NCI-H510A (cell line): ENCODE results near the gene BORCS5.
A peak's percentile ranks its signal among the peaks of the same experiment; 100 is the strongest.
"Not testable (repeated sequence)": the region's sequence is repeated elsewhere in the genome, so short reads cannot be mapped to it uniquely, and the experiment has no call there.

ENCODE experiments used
- DNase-seq: peaks from one replicate; lab custom pipeline; 2025; lab: John Stamatoyannopoulos, UW

The BORCS5 gene

DNA sequence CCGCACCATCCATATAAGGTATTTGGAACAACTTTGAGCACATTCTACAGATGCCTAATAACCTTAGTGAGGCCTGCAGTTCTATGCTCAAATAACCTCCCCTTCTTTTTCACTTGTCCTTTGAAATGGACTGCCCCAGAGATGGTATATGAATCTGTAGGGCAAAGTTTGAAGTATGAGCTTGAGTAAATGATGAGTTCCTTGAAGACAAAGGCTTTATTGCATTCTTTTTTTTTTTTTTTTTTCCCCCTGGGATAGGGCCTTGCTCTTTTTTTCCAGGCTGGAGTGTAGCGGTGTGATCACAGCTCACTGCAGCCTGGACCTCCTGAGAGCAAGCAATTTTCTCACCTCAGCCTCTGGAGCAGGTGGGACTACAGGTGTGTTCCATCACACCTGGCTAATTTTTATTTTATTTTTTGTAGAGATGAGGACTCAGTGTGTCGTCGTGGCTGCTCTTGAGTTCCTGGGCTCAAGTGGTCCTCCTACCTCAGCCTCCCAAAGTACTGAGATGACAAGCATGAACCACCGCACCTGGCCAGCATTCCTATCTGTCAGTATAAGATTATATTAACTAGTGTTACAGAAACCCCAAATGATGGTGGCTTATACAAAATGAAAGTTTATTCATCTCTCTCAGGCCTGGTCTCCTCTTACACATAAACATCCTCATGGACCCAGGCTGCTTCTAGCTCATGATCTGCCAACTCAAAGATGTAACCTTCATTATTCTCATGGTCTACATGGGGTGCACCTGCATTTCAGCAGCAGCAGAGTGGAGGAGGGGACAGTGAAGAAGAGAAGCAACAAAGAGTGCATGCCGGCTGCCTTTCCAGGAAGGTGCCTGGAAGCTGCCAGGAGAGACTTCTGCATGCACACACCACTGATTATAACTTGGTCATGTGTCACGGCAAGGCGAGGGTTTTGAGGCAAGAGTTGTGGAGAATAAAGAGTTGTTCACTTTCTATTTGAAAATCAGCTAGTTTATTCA lies 104.4 kb downstream of the BORCS5 start:
- DNase-seq = peak; percentile 37

- DNase-seq = no peak
Observed at GRCh38 chr12:12461923-12462315, 105.0 kb downstream of the BORCS5 start.

DNA sequence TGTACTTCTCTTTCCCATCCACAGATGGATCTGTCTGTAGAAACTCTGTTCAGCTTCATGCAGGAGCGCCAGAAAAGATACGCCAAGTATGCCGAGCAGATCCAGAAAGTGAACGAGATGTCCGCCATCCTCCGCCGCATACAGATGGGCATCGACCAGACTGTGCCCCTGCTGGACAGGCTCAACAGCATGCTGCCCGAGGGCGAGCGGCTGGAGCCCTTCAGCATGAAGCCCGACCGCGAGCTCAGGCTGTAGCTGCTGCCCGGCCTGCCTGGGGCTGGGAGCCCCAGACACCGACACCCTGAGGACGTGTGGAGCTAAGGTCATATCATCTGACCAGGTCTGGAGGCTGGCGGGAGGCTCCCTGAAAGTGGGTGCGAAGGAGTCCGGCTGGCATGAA lies 108.6 kb downstream of the BORCS5 start:
- DNase-seq = no peak

- no peak for DNase-seq
Observed at GRCh38 chr12:12466157-12466556, 109.3 kb downstream of the BORCS5 start.

DNA sequence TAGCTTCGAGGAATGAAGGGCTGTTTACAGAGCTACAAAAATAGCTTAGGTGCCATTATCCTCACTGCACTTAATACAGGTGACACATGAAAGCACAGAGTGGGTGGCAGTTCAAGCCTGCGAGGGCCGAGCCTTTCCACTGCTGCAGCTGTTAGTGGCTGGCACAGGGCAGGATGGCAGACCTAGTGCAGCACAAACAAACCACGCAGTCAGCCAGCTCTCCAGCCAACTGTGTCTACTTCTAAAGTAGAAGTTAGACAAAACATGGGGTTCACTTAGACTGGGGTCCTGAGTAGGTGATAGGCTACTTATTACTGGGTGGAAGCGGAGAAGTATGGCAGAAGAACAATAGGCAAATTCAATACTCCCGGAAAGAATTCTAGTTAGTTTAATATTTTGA lies 110.4 kb downstream of the BORCS5 start:
- no peak for DNase-seq

- no peak for DNase-seq
Observed at GRCh38 chr12:12467688-12468261, 110.9 kb downstream of the BORCS5 start.

- no peak for DNase-seq
Observed at GRCh38 chr12:12468575-12468974, 111.7 kb downstream of the BORCS5 start.

DNA sequence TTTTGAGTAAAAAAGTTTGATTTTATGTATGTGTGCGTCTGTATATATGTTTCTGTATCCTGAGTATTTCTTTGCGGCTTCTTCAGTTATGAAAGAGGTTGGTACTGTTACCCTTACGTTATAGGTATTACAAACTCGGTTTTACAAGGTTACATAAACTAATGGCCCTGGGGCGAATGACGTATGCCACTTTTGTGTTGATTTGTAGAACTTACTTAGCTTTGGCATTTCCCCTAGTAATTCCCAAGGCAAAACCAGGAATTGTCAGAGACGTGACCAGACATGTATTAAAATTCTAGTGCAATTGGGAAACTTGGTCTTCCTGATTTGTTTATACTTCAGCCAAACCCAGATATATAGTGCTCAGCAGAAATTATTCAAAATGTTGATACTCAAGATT lies 112.5 kb downstream of the BORCS5 start:
- DNase-seq = no peak

DNA sequence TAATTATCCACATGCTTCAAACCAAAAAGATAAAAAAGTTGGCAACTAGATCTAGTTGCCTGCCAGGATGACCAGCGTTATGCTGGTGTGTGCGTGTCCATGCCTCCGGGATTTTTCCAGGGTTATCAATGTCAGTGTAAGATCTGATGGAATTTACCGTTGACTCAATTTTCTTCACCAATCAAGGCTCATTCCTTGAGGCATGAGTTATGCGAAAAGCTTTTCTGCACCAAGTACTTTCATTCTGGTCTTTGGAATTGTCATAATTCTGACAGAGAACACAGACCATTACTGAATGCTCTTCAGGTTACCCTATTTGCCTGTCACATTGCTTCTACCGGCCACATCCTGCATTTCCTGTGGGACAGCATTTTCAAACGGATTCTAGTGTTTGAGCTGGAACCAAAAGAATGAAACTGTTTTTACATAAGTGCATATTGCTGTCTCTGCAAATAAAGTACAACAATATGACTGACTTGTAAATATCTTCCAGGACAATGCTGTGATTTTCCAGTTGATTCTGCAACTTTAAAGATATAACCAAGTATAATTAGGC lies 114.0 kb downstream of the BORCS5 start:
- no peak for DNase-seq

GRCh38 chr12:12471982-12472961 lies 115.4 kb downstream of the BORCS5 start:
- not testable (repeated sequence) for DNase-seq

- DNase-seq = no peak
Observed at GRCh38 chr12:12473223-12473622, 116.3 kb downstream of the BORCS5 start.

GRCh38 chr12:12474471-12474928 lies 117.6 kb downstream of the BORCS5 start:
- DNase-seq = no peak

DNA sequence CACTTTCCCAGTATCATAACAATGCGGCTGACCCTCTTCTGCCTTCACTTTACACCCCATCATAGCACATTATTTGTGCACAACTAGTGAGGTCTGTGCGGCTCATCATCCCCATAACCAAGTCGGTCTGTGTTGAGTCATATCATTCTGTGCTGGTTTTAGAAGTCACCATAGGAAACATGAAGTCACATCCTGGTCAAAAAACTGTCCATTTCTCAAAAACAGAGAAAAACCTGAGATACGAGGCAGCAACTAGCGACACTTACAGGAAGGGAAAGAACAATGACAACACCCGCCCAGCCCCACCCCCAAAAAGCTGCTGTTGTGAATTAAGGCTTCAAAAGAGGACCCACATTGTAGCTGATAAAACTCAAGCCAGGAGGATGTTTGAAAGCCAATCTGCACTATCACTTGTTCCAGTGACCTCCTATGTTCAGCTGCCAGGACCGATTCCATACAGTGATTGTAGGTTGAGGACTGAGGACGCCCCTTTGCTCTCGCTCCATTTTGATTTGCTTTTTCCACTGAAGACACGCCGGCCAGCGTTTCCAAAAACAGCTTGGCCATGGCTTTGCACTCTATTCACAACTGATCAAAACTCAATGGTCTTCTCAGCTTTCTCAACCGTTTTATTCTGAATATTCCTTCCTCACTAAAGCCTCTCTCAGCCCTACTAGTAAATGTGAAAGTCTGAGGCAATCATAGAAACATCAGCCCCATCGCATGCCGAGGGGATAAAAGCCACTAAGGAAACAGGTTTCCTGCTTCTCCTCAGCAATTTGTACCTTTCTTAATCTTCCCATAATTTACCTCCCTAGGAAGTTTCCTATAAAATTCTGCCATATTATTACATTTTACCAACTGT lies 118.3 kb downstream of the BORCS5 start:
- no peak for DNase-seq

- DNase-seq = no peak
Observed at GRCh38 chr12:12476857-12477531, 120.1 kb downstream of the BORCS5 start.

DNA sequence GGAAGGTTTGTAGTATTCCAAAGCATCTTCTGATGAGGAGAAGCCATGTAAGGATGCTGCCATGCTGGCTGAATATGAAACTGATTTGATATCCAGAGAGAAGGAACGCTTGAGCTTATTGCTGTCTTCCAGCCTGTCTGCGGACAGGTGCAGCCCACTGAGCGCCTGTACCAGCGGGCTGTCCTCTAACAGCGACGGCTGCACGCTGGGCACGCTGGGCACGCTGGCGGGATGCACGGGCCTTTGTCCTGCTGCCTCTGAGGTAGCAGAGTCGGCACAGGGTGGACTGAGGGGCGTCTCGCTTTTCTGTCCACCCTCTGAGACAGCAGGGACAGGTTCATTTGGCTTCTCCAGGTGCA lies 120.6 kb downstream of the BORCS5 start:
- DNase-seq = no peak

GRCh38 chr12:12480074-12480473 lies 123.2 kb downstream of the BORCS5 start:
- no peak for DNase-seq

DNA sequence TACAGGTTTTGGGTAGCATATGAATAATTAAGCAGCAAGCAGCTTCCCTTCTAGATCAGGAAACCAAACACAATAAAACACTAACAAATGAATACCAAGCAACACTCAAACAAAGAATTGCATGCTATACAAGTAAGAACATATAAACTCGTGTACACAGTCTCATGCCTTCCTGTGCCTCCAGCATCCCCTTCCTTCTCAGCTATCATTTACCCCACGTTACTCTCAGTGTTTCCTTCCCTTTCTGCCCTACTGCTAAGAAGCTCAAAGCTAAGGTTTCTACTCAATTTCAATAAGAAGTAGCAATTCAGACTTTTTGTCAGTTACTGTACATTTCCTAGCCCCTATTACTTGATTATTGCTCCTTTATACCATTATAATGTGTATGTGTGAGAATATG lies 124.8 kb downstream of the BORCS5 start:
- no peak for DNase-seq

DNA sequence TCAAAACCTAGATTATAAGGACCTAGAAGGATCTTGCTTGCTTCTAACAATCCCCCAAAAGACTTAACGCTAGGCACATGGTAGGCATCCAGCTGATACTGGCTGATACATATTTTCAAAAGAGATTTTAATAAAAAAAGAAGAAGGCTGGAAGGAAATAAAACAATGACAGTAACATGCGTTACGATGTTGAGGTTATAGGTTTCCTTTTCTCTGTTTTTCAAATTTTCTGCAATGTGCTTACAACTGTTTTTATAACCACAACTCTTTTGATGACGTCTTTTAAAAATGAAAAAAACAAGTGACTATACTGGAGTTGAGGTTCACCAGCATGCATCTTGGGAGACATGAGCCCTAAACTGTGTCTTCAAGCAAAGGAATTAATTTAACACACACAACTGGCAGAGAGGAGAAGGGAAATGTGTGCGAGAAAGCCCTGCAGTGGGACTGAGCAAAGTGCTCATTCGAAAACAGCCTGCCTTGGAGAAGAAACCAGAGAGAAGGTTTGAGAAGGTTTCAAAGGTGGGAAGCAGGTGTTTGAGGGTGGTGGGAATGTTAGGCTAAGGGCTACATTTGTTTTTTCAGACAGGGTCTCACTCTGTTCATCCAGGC lies 125.4 kb downstream of the BORCS5 start:
- DNase-seq = no peak

- no peak for DNase-seq
Observed at GRCh38 chr12:12482959-12483358, 126.1 kb downstream of the BORCS5 start.

DNA sequence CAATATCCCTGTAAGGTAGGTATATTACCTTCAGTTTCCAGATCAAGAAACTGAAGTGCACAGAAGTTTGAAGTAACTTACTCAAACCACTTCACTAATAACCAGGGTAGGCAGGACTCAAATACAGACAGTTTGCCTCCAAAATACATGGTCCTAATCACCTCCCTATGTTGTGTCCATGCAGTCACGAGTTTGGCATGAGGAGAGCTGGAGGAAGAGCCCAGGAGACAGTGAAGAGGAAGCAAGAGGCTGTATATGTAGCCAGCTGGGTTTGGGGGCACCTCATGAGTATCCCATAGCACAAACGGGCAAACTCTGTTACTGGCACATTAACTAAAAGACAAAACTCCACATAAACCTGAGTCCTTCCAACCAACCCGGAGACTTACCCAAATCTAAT lies 126.6 kb downstream of the BORCS5 start:
- DNase-seq = no peak
